HG03039 (cell line): ENCODE results near the gene SLC6A8.

Experiments used
- ATAC-seq: cut with Tn5 transposase; IDR thresholded peaks from one replicate; pipeline ENCODE4 v1.9.1; 2021; ENCODE audit warnings: mild to moderate bottlenecking, moderate library complexity; ENCODE audit not compliant: unreplicated experiment

Gene SLC6A8

GRCh38 chrX:153647461-153648357, 40.0 kb upstream of the SLC6A8 start:
- no peak for ATAC-seq

- no peak for ATAC-seq
These were observed 39.2 kb upstream of the SLC6A8 start for GRCh38 chrX:153648358-153649177.

GRCh38 chrX:153649178-153649914, 38.4 kb upstream of the SLC6A8 start:
- ATAC-seq: no peak

GRCh38 chrX:153649915-153650782, 37.6 kb upstream of the SLC6A8 start:
- no peak for ATAC-seq

- no peak for ATAC-seq
These were observed 36.8 kb upstream of the SLC6A8 start for GRCh38 chrX:153650959-153651358.

DNA sequence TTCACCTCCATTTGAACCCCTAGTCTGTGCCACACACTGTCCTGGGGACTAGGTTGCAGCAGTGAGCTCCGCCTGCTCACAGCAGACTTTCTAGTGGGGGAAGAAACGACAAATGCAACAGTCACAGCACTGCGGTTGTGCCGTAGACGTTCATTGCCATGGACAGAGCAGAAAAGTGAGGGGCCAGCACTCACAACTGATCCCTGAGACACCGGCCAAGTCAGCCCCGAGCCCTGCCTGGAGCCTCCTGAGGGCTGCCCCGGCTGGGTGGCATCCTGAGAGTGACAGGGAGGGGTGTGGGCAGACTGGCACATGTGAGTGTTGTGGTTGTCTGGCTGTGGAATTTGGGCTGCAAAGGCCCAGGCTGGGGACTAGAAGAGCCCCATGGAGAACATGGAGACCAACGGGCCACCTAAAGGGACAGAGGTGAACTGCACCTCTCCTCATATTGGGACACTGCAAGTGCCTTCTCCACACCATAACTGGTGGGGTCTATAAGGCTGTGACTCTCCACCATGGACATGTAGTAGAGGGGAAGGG, 36.1 kb upstream of the SLC6A8 start:
- no peak for ATAC-seq

GRCh38 chrX:153653556-153653955, 34.2 kb upstream of the SLC6A8 start:
- no peak for ATAC-seq

GRCh38 chrX:153657161-153657560, 30.6 kb upstream of the SLC6A8 start:
- ATAC-seq: no peak

DNA sequence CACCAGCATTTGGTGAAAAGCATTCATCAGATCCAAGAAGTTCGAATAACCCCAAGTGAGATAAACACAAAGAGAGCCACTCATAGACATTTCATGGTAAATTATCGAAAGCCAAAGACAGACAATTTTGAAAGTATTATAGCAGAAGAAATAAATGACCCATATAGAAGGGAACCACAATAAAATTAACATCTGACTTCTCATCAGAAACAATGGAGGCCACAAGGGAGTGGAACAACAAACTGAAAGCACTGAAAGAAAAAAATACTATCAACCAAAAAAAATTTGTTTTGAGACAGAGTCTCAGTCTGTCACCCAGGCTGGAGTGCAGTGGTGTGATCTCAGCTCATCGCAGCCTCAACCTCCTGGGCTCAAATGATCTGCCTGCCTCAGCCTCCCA, 28.5 kb upstream of the SLC6A8 start:
- ATAC-seq: no peak

- ATAC-seq: no peak
These were observed 25.5 kb upstream of the SLC6A8 start for GRCh38 chrX:153662266-153662665.

DNA sequence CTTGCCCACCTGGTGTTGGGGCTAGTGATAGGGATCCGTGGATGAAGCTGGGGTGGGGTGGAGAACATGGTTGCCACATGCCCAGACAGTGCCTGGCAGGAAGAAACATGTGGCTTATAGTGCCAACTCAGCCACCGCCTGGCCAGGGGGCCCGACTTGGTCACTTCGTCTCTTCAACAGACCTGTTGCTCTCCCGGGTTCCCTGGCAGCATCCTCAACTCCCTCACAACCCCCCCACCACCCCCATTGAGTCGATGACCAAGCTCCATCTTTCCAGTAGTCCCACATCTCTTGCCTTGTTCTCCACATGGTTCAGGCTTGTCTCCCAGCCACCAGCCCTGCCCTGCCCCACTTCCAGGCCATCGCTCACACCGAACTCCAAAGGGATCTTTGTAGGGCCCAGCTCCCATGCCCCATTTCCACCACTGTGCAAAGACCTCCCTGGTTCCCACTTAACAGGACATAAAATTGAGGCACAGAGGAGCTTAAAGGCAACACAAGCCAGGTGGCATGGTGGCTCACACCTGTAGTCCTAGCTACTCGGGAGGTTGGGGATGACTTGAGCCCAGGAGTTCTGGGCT, 21.9 kb upstream of the SLC6A8 start:
- ATAC-seq: no peak

- ATAC-seq: no peak
These were observed 20.3 kb upstream of the SLC6A8 start for GRCh38 chrX:153667281-153667955.

DNA sequence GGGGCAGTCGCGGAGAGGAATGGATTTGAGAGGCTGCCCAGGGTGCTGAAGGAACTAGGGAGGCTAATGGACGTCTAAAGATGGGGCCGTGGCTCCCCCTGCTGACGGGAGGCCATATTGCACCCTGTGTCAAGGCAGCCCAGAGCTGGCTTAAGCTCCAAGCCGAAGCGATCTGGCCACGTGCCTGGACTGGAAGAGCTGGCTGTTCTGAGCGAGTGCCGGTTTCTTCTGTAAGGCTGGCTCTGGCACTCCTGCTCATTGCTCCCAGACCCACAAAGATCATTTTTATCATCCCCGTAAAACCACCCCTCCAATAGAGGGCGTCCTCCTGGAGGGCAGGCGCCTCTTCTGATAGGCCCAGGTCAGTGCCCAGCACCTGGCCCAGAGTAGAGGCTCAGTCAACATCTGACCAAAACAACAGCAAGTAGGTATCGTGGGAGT, 19.8 kb upstream of the SLC6A8 start:
- no peak for ATAC-seq

DNA sequence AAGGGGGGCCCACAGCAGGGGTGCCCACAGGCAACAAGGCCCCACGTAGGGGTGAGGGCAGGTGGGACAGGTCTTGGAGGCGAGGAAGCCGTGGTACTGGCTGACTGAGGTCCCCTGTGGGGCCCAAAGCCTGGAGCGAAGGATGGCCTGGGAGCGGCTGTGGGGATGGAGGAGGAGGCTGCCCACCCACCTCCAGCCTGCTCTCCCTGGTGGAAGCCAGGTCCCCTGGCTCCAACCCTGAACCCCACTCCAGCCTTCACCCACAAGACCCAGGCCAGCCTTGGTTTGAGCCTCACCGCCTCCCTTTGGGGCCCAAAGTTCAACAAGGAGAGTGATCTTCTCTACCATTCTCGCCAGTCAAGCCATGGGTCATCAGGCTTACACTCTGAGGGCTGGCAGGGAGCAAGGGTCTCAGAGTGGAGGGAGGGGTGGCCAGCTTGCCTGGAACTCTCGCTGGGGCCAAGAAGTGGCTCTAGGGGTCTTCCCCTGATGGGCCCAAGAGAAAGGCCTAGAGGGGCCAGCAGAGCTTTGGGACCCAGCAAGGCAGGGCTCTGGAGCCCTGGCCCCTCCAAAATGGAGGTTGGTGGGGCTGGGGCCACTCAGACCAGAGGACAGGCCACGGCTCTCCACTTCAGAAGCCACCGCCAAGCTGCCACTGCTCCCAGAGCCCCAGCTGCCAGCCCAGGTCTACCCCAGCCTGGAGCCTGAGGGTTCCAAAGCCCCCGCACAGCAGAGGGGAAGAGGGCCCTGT, 19.1 kb upstream of the SLC6A8 start:
- no peak for ATAC-seq

DNA sequence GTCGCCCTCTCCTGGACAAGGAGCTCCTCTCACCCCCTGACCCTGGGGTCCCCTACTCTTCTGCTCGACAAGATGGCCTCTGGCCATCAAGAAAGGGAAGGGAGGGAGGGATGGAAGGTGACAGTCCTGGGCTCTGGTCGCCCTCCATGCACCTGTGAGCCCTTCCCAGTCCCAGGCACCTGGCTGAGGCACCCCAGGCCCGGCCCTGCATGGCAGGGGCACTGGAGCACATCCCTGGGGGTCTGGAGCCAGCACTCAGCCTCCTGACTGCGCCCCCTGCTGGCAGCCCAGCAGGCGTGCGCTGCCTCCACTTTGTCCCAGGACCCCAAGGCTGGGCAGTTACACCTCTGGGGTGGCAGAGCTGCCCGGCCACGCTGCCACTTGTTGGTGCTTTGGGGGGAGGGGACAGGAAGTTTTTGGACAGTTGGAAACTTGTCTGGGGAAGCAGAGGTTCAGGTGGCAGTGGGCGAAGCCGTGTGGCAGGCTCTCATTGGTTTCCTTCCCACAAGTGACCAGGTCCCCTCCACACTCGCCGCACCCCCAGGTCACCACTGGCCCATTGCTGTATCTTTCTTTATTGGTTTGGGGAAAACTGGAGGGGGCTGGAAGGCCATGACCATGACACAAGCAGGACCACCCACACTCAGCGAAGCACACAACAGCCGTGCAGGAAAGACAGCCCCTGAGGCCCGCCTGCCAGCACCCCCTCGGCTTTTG, 18.4 kb upstream of the SLC6A8 start:
- no peak for ATAC-seq

GRCh38 chrX:153669901-153670731, 17.6 kb upstream of the SLC6A8 start:
- no peak for ATAC-seq
